Activated B cell treated with CpG ODN at 0.5 μM for 24 hours (primary cell): ENCODE data around the gene C12orf75. TPM values are rescaled to one million over a fixed set of nuclear protein-coding genes. Genes with fewer than 3 reads are reported as not detected.
A peak's percentile ranks its signal among the peaks of the same experiment; 100 is the strongest.

Experiments
- ATAC-seq: fragments of 200-7000 bp; cut with Tn5 transposase; one replicate; pipeline ENCODE4 v1.10.0; 2021; ENCODE audit warnings: low read depth, mild to moderate bottlenecking, moderate library complexity
- CTCF ChIA-PET: fragments of 350-600 bp; sonication (Branson Sonifier 250); formaldehyde crosslinking; loops from one replicate; lab custom pipeline; 2021; ENCODE audit warnings: antibody characterized with exemption; lab: Charles Lee
- POLR2A ChIA-PET: fragments of 350-600 bp; sonication (Branson Sonifier 250); formaldehyde crosslinking; loops from one replicate; lab custom pipeline; 2021; ENCODE audit warnings: antibody characterized with exemption; lab: Charles Lee
- DNase-seq: peaks from one replicate; pipeline ENCODE4 v3.0.0; 2022
- H3K27ac Mint-ChIP-seq: one replicate; pipeline ENCODE4 v1.8.0; 2020; ENCODE audit warnings: mixed read lengths
- H3K27me3 Mint-ChIP-seq: one replicate; pipeline ENCODE4 v1.8.0; 2021; ENCODE audit warnings: mixed read lengths
- H3K36me3 Mint-ChIP-seq: one replicate; pipeline ENCODE4 v1.8.0; 2021; ENCODE audit warnings: low read depth, mixed read lengths
- H3K4me1 Mint-ChIP-seq: one replicate; pipeline ENCODE4 v1.8.0; 2021; ENCODE audit warnings: mixed read lengths
- H3K4me3 Mint-ChIP-seq: one replicate; pipeline ENCODE4 v1.8.0; 2020; ENCODE audit warnings: mild to moderate bottlenecking, mixed read lengths
- H3K9me3 Mint-ChIP-seq: one replicate; pipeline ENCODE4 v1.8.0; 2020; ENCODE audit warnings: mixed read lengths
- CTCF ChIP-seq: fragments of 200-600 bp; IDR thresholded peaks from one replicate; pipeline ENCODE4 v1.8.0; 2022; ENCODE audit warnings: antibody characterized with exemption, mild to moderate bottlenecking
- intact Hi-C: fragments of 100-400 bp; cut with micrococcal nuclease; formaldehyde crosslinking; loops from one replicate; pipeline ENCODE4 v1.15.1; 2024
- total RNA-seq: library from RNA; stranded (reverse); gene quantifications from 2 replicates; pipeline ENCODE4 v1.2.3, GENCODE V29; 2022

Gene C12orf75
- total RNA-seq, 1 donor from 2014 or later: 37.1 TPM

- H3K36me3 Mint-ChIP-seq: no peaks in the 10 kb centered on the region
- intact Hi-C loops: loop anchor here (1.0 to 5.0 kb wide), 4 partner anchors 804 to 1682 kb away; no protein-coding TSS in a partner anchor
Measured at GRCh38 chr12:105420046-105420445, 89.6 kb downstream of the C12orf75 start.

GRCh38 chr12:105420659-105421240 lies 90.3 kb downstream of the C12orf75 start:
- H3K4me3 Mint-ChIP-seq: no peak overlapping the region
- no peaks in the 10 kb centered on the region for H3K36me3 Mint-ChIP-seq
- H3K9me3 Mint-ChIP-seq: peaks cover 2% of the 10 kb centered on the region
- intact Hi-C loops: loop anchor here (1.0 to 5.0 kb wide), 4 partner anchors 804 to 1682 kb away; no protein-coding TSS in a partner anchor
- H3K27ac Mint-ChIP-seq: no peak overlapping the region
- peak; percentile 31 for DNase-seq
- peaks cover 13% of the 10 kb centered on the region for H3K27me3 Mint-ChIP-seq
- ChIA-PET CTCF (interaction anchor here (0.7 to 2.6 kb wide), 12 partner anchors 10 to 890 kb away, joined by 3 to 47 read pairs (median 3); partner anchors contain the start of gene NUAK1), POLR2A (interaction anchor here (0.6 kb wide), 1 partner anchor 744 kb away, joined by 3 read pairs; no protein-coding TSS in a partner anchor)
- peak; percentile 62 for ATAC-seq
- peak; percentile 79 for TF ChIP-seq CTCF
- no peaks in the 10 kb centered on the region for H3K4me1 Mint-ChIP-seq

More at GRCh38 chr12:105420046-105420445, 89.6 kb downstream of the C12orf75 start:
- no peak overlapping the region for H3K27ac Mint-ChIP-seq
- ChIA-PET POLR2A (interaction anchor here (0.6 kb wide), 1 partner anchor 745 kb away, joined by 3 read pairs; no protein-coding TSS in a partner anchor), CTCF (interaction anchor here (0.7 to 2.6 kb wide), 11 partner anchors 10 to 890 kb away, joined by 3 to 47 read pairs (median 3); partner anchors contain the start of gene NUAK1)
- H3K4me1 Mint-ChIP-seq: no peaks in the 10 kb centered on the region
- no peak for ATAC-seq
- no peak overlapping the region for H3K4me3 Mint-ChIP-seq
- TF ChIP-seq CTCF: no peak
- peaks cover 9% of the 10 kb centered on the region for H3K27me3 Mint-ChIP-seq
- H3K9me3 Mint-ChIP-seq: peaks cover 2% of the 10 kb centered on the region
- DNase-seq: no peak

Other genes with a start within 250 kb of the C12orf75 start
- gene ALDH1L2, start 246.2 kb upstream of the C12orf75 start, total RNA-seq: 5.2 and 6.5 TPM in 2 replicates
- 105 and 128 TPM in 2 replicates for gene WASHC4, start 223.0 kb upstream of the C12orf75 start, total RNA-seq
- 22.0 and 30.7 TPM in 2 replicates for gene APPL2, start 94.5 kb upstream of the C12orf75 start, total RNA-seq